Anterior cingulate cortex (tissue), 58 donors: ENCODE data around the gene PIK3R5.

ENCODE experiments used
- DNase-seq, 58 donors: peaks; one replicate each; lab custom pipeline; 2025; lab: John Stamatoyannopoulos, UW

PIK3R5 gene

DNA sequence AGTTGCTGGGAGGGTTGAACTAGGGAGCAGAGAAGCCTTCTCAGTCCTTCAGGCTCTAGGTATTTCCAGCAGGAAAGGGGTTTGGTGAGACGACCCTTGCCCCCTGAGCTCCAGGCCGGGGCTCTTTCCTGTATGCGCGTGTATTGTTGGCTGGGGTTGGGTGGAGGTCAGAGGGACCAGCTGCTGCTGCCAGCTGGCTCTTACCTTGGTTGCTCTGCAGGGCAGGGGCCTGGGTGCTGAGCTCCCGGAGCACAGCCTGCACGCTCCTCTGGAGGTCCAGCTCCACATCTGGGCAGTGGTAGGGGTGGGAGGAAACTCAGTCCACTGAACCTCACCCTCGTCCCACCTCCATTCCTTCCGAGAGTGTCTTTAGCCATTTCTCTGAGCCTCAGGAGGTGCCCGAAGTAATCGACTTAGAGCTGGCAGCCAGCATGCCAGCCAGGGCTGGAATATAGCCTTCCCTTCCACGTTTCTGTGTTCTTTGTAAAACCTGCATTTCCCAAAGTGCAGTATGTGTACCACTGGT, 126.0 kb downstream of the PIK3R5 start:
- DNase-seq: no peak

DNA sequence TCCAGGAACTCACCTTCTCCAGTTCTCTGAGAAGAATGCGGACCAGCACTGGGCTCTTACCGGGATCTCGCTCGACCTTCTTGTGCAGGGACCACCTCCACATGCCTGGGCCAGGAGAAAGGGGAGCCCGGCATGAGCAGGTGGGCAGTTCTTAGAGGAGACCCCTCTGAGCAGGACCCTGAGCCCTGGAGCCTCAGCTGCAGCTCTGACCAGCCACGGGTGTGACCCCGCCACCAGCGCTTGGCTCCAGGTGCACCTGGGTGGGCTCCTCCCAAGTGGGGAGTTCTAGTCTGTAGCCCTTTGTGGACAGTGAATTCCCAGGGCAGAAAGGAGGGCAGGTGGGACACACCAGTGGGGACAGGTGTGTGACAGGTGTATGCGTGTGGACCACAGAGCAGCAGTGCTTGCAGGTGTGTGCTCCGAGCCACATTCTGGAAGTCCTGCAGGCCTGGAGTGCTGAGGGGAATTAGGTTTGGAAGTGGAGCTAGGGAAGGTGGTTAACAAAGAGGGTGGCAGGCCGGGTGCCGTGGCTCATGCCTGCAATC, 126.9 kb downstream of the PIK3R5 start:
- no peak for DNase-seq

DNA sequence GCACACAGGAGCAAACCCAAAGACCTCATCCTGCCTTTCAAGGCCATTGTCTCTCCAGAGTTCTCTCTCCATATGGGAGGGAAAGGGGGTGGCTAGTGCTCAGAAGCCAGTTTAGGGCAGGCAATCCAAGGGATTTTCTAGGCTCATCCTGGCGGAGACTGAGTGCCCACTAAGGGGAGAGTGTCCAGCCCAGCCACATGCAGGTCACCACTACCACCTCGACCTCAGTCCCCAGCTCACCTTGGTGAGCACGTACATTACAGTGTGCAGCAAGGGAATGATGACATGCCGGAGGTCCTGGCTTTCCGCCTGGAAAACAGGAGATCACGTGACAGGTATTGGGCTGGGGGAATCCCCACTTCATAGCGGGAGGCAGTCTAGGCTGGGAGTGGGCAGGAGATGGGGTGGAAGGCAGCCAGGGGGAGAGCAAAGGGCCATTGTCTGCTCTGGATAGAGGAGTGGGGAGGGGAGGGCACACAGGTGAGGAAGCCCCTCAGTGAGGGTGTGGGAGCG, 127.9 kb downstream of the PIK3R5 start:
- DNase-seq: no peak

DNA sequence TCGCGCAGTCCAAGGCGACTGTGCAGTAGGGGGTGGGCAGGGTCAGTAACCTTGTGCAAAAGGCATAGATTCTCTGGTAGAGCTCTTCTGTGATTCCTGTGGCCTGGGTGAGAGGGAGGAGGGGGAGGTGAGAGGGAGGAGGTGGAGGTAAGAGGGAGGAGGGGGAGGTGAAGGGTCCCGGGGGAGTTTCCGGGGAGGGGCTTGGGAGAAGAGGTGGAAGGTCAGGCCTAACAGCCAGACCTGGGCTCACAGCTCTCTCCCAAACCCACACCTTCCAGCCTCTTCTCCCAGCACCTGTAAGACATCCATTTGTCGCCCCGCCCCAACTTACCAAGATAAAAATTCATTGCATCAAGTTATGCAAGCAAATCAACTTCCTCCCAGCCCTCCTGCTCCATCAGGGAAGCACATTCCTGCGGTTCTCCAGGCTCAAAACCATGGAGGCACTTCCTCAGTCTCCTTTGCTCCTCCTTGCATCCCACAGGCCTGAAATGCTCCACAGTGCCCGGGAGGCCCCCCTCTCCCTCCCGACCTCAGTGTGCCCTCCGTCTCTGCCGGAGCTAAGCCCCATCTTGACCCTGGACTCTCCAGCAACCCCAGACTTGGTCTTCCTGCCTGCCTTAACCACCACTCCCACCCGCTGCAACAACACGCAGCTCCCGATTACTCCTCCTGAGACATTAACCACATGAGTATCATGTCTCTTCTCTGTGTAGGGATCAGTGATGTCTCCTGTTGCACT, 128.5 kb downstream of the PIK3R5 start:
- no peak for DNase-seq

DNA sequence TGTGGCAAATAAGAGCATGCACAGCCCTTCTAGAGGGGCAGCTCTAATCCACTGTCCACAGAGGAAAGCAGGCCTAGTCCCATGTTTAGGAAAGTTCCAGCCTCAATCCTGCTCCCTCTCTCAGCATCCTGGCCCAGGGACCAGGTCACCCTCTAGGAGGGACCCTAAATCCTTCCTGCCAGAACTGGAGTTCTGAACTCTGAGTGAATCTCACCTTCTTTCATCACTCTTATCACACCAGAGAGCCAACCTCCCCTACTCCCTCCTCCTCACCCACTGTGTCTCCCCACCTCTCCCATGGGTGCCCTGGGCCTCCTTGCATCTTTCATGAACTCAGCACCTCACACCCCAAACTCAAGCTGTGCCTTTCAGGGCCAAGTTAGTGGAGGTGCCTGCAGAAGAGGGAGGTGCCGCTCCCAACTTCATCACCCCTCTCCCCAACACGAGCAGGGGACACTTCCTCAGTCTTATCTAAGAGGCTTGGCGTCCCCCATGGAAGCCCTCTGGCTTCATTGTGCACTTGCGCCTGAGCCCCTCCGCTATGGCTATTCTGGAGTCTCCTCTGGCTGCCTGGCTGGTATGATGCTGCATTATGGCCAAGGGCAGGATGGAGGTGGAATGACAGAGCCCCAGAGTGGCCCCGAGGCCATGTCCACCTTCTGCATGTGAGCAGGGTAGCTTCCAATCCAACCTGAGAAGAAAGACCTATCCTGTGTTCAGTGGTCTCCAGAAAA, 129.7 kb downstream of the PIK3R5 start:
- DNase-seq: no peak

DNA sequence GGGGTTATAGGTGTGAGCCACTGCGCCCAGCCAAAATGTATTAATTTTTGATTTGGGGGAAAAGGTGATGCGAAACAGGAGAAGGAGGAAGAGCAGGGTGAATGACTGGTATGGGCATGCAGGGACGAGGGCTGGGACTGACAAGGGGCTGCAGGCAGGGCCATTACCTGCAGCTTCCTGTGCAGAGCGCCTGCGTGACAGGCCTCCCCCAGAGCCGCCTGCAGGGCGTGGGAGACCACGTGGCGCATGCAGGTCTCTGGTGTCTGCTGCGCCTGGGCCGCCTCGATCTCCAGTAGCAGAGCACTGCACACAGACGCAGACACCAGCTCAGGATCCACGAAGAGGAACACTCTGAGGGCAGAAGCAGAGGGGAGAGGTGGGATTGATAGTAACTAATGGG, 130.4 kb downstream of the PIK3R5 start:
- DNase-seq: no peak

DNA sequence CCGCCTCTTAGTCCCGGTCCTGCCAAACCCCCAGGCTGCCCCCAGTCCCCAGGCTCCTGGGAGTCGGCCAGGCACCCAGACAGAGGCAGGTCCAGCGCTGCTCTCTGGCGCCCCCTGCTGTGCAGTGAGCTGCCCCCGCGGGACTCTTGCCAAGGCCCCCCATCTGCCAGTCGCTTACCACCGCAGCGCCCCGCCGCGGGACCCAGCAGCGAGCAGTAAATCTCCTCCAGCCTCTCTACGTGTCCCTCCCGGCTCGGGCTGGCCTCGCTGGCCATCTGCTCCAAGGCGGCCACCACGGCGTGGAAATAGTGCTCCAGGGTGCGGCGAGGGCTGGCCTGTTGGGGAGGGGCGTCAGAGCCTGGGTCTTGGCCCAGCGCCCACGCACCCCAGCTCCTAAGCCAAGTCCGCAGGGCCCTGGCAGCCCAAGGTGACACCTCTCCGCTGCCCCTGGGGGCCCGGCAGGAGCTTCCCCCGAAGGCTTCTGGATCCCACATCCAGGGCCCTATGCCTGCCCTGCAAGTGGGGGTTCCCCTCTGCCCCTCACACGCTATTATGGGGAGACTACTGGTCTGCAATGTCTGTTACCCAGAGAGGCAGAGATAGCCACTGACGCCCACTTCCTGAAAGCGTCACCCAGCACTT, 132.7 kb downstream of the PIK3R5 start:
- DNase-seq: no peak

DNA sequence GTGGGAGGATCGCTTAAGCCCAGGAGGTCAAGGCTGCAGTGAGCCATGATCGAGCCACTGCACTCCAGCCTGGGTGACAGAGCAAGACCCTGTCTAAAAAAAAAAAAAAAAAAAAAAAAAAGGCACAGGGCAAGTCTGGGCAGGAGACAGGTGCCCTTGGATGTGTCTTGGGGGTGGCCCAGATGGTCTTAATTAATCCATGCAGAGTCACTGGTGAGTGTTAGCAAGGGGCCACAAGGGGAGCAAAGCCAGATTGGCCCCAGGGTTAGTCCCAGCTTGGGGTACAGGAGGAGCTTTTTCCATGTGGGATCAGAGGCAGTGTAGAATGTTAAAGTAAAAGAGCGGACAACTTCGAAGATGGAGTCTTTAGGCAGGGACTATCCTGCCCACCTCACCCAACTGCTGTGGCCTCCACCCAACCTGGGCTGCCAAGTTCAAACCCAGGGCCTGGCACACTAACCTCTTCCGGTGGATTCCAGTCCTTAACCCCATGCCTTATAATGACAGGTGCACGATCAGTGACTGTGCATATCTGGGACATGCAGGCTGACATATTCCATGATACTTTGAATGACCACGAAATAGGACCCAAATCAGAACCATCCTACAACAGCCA, 134.2 kb downstream of the PIK3R5 start:
- DNase-seq: no peak

DNA sequence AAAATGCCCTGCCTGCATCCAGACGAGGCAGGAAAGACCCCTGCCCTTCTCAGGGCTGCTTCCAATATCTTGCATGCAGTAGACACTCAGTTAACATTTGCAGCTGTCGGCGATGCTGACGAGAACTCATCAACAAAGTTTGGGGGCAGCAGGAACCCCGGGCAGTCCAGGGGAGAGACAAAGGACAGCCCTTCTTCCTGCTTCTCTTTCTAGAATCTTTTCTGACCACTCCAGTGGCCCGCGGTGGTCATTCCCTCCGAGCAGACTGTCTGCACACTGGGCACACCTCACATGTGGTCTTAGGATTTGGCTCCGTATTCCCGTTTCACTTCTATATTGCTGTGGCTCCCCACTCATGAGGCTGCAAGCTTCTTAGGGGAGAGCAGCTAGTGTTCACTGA, 135.4 kb downstream of the PIK3R5 start:
- no peak for DNase-seq

DNA sequence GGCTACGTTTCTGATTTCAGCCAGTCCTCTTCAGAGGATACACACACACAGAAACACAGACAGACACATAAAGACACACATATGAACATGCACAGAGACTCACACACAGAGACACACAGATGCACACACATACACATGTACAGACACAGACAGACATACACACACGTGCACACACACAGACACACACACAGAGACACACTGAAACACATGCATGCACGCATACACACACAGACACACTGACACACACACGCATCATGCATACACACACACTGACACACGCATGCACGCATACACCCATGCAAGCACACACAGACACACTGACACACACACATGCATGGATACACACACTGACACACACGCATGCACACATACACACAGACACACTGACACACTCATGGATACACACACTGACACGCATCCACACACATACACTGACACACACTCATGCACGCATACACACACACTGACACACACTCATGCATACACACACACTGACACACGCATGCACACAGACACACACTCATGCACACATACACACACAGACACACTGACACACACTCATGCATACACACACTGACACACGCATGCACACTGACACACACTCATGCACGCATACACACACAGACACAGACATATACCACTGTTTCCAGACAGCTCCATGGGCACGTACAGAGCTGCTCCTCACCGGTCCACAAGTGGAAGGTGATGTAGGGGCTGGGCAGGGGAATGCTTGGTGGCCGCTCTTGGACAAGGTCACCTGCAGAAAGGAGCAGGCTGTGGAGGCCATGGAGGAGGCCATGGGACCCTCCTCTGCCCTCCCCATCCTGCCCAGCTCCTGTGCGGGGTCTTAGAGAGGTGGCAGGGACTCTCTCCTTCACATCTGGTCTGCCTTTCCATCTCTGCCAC, 136.2 kb downstream of the PIK3R5 start:
- DNase-seq: no peak
